Activated T-helper 2 cell treated with anti-CD3 and anti-CD28 coated beads, Interferon-gamma antibody, Interleukin-2, Interleukin-4, amounts not matched to agents 10 μg/mL and 5 μg/mL and 100 μg/mL, durations not matched to agents 14 hours and 24 hours and 36 hours (primary cell): ENCODE results near the gene LIMA1. TPM values are rescaled to one million over a fixed set of nuclear protein-coding genes. Genes with fewer than 3 reads are reported as not detected.
"Not testable (repeated sequence)": the region's sequence is repeated elsewhere in the genome, so short reads cannot be mapped to it uniquely, and the experiment has no call there.

Source experiments
- DNase-seq: peaks from one replicate; pipeline ENCODE4 v3.0.0; 2021; ENCODE audit warnings: low spot score
- H3K27ac Mint-ChIP-seq: one replicate; pipeline ENCODE4 v1.8.0; 2021; ENCODE audit warnings: mixed read lengths
- H3K27me3 Mint-ChIP-seq: one replicate; pipeline ENCODE4 v1.8.0; 2021; ENCODE audit warnings: low read depth, mixed read lengths
- H3K36me3 Mint-ChIP-seq: one replicate; pipeline ENCODE4 v1.8.0; 2021; ENCODE audit warnings: low read depth, mixed read lengths
- H3K4me1 Mint-ChIP-seq: one replicate; pipeline ENCODE4 v1.8.0; 2021; ENCODE audit warnings: low read depth, mixed read lengths
- H3K4me3 Mint-ChIP-seq: one replicate; pipeline ENCODE4 v1.8.0; 2021; ENCODE audit warnings: low read depth, mild to moderate bottlenecking, moderate library complexity, mixed read lengths
- H3K9me3 Mint-ChIP-seq: one replicate; pipeline ENCODE4 v1.8.0; 2021; ENCODE audit warnings: mixed read lengths
- intact Hi-C: fragments of 100-400 bp; cut with micrococcal nuclease; formaldehyde crosslinking; loops from one replicate; pipeline ENCODE4 v1.15.1; 2023
- total RNA-seq: library from RNA; stranded (reverse); gene quantifications from 2 replicates; pipeline ENCODE4 v1.2.3, GENCODE V29; 2022

The LIMA1 gene
- total RNA-seq, 1 donor from 2014 or later = 333 TPM

DNA sequence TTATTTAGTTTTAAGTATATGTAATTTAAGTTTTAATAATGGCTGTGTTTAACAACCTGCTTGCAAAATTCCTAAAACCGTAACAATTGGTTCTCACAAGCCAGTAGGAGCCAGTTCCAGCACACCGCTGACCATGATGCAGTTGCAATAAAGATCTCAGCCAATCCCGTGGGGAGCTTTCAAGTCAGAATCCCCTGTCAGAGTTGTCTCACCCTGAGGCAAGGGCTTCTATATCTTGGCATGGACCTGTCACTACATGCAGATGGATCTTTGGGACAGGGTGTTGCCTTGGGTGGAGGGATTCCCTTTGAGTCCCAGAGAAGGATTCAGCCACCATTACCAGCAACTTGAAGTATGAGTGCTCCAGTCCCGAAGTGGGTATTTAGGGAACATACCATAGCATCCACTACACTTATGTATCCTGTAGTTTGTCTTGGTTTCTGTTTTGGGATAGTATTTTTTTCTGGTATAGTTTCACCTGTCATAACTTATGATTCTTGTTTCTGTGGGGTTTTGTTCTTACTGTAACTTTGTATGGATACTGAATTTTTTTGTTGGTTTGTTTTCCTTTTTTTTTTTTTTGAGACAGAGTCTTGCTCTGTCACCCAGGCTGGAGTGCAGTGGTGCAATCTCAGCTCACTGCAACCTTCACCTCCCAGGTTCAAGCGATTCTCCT, 30.1 kb upstream of the LIMA1 start:
- Mint-ChIP-seq H3K4me1 (peaks cover 2% of the 10 kb centered on the region), H3K27me3 (no peaks in the 10 kb centered on the region), H3K27ac (no peak overlapping the region), H3K4me3 (no peak overlapping the region), H3K9me3 (no peaks in the 10 kb centered on the region), H3K36me3 (no peaks in the 10 kb centered on the region)
- DNase-seq = no peak
- intact Hi-C loops = loop anchor here (10.0 kb wide), 1 partner anchor 179 kb away; no protein-coding TSS in a partner anchor

DNA sequence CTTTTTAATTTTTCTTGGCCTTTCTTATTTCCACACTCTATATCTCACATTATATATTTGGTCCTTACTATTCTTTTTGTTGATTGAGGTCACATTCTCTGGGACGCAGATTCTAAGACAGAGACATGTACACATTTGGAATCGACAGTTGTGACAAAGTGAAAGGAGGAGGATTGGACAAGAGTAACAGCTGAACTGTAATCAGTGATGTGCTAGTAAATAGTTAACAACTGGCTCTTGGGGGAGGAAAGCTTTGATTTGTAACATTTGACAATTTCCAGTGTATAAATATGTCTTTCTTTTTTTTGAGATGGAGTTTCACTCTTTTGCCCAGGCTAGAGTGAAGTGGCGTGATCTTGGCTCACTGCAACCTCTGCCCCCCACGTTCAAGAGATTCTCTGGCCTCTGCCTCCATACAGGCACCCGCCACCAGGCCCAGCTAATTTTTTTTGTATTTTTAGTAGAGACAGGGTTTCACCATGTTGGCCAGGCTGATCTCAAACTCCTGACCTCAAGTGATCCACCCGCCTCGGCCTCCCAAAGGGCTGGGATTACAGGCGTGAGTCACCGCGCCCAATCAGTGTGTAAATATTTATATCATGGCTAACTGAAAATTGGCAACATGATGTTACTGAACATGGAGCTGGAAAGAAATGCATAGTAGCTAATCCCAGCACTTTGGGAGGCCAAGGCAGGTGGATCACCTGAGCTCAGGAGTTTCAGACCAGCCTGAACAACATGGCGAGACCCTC, 28.7 kb upstream of the LIMA1 start:
- DNase-seq, H3K27ac Mint-ChIP-seq, H3K36me3 Mint-ChIP-seq, H3K4me1 Mint-ChIP-seq, H3K27me3 Mint-ChIP-seq, H3K4me3 Mint-ChIP-seq, H3K9me3 Mint-ChIP-seq: not testable (repeated sequence)
- intact Hi-C loops = loop anchor here (10.0 kb wide), 1 partner anchor 177 kb away; no protein-coding TSS in a partner anchor

- no peak overlapping the region for H3K27ac Mint-ChIP-seq
- DNase-seq = no peak
- no peaks in the 10 kb centered on the region for H3K27me3 Mint-ChIP-seq
- no peak overlapping the region for H3K4me3 Mint-ChIP-seq
- intact Hi-C loops = loop anchor here (10.0 kb wide), 1 partner anchor 175 kb away; no protein-coding TSS in a partner anchor
- H3K36me3 Mint-ChIP-seq = no peaks in the 10 kb centered on the region
- no peaks in the 10 kb centered on the region for H3K9me3 Mint-ChIP-seq
- peaks cover 6% of the 10 kb centered on the region for H3K4me1 Mint-ChIP-seq
These were observed 26.6 kb upstream of the LIMA1 start for GRCh38 chr12:50309950-50310349.

GRCh38 chr12:50302686-50303085, 19.4 kb upstream of the LIMA1 start:
- no peaks in the 10 kb centered on the region for H3K27me3 Mint-ChIP-seq
- no peak for DNase-seq
- no peak overlapping the region for H3K4me3 Mint-ChIP-seq
- H3K4me1 Mint-ChIP-seq = peaks cover 7% of the 10 kb centered on the region
- H3K36me3 Mint-ChIP-seq = peaks cover 6% of the 10 kb centered on the region
- intact Hi-C loops = no loop called here
- no peak overlapping the region for H3K27ac Mint-ChIP-seq
- no peaks in the 10 kb centered on the region for H3K9me3 Mint-ChIP-seq

DNA sequence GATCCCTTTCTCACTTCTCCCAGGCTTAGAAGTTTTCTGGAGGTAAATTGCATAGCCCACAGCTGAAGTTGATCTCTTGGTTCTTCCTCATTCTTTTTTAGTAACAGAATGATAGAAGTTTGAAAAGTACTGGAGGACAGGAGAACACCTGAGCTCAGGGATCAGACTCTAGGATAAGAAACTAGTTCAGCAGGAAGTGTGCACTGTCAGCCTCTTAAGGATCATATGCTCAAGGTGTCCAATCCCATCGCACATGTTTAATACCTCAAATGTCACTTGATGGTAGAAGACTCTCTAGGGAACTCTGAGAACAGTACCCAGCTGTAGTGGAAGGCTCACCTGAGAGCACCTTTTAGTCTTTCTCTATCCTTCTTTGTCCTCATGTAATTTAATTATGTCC, 14.7 kb upstream of the LIMA1 start:
- DNase-seq = no peak
- H3K4me3 Mint-ChIP-seq = no peak overlapping the region
- no peaks in the 10 kb centered on the region for H3K9me3 Mint-ChIP-seq
- intact Hi-C loops = no loop called here
- peaks cover 4% of the 10 kb centered on the region for H3K4me1 Mint-ChIP-seq
- H3K27me3 Mint-ChIP-seq = no peaks in the 10 kb centered on the region
- no peak overlapping the region for H3K27ac Mint-ChIP-seq
- peaks cover 8% of the 10 kb centered on the region for H3K36me3 Mint-ChIP-seq

- Mint-ChIP-seq H3K9me3 (no peaks in the 10 kb centered on the region), H3K27ac (no peak overlapping the region), H3K27me3 (no peaks in the 10 kb centered on the region), H3K4me1 (peaks cover 4% of the 10 kb centered on the region), H3K4me3 (no peak overlapping the region), H3K36me3 (peaks cover 13% of the 10 kb centered on the region)
- DNase-seq = no peak
- intact Hi-C loops = no loop called here
These were observed 13.7 kb upstream of the LIMA1 start for GRCh38 chr12:50297027-50297426.

DNA sequence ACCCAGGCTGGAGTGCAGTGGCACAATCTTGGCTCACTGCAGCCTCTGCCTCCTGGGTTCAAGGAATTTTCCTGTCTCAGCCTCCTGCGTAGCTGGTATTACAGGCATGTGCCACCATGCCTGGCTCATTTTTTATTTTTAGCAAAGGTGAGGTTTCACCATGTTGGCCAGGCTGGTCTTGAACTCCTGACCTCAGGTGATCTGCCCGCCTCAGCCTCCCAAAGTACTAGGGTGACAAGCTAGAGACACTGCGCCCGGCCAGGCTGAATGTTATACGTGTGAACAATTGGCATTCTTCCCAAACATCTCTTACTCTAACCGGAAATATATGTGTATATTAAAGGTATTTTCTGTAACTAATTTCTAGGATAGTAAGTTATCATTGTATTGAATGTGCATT, 13.2 kb upstream of the LIMA1 start:
- H3K4me3 Mint-ChIP-seq = no peak overlapping the region
- DNase-seq = no peak
- peaks cover 4% of the 10 kb centered on the region for H3K4me1 Mint-ChIP-seq
- H3K9me3 Mint-ChIP-seq = peaks cover 4% of the 10 kb centered on the region
- H3K36me3 Mint-ChIP-seq = peaks cover 17% of the 10 kb centered on the region
- intact Hi-C loops = no loop called here
- H3K27ac Mint-ChIP-seq = no peak overlapping the region
- H3K27me3 Mint-ChIP-seq = no peaks in the 10 kb centered on the region

DNA sequence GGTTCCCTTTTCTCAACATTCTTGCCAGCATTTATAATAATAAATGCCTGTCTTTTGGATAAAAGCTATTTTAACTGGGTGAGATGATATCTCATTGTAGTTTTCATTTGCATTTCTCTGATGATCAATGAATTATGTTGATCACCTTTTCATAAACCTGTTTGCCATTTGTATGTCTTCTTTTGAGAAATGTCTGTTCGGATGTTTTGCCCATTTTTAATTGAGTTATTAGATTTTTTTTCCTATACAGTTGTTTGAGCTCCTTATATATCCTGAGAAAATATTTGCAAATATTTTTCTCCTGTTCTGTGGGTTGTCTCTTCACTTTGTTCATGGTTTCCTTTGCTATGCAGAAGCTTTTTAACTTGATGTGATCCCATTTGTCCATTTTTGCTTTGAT, 8.1 kb upstream of the LIMA1 start:
- Mint-ChIP-seq H3K4me3 (no peak overlapping the region), H3K9me3 (peaks cover 15% of the 10 kb centered on the region), H3K4me1 (no peaks in the 10 kb centered on the region), H3K36me3 (peaks cover 23% of the 10 kb centered on the region), H3K27ac (no peak overlapping the region), H3K27me3 (no peaks in the 10 kb centered on the region)
- DNase-seq = no peak
- intact Hi-C loops = no loop called here

DNA sequence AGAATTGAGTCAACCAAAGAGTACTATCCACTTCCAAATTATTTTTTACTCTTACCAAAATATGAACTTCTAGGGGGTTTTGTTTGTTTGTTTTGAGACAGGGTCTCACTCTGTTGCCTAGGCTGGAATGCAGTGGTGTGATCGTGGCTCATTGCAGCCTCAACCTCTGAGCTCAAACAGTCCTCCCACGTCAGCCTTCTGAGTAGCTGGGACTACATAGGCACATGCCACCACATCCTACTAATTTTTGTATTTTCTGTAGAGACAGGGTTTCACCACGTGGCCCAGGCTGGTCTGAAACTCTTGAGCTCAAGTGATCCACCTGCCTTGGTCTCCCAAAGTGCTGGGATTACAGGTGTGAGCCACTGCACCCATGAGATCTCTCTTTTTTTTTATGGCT, 7.4 kb upstream of the LIMA1 start:
- H3K4me1 Mint-ChIP-seq, DNase-seq, H3K27ac Mint-ChIP-seq, H3K4me3 Mint-ChIP-seq, intact Hi-C loops, H3K27me3 Mint-ChIP-seq: not testable (repeated sequence)
- Mint-ChIP-seq H3K9me3 (peaks cover 15% of the 10 kb centered on the region), H3K36me3 (peaks cover 23% of the 10 kb centered on the region)

GRCh38 chr12:50287271-50287670, 4.0 kb upstream of the LIMA1 start:
- H3K27me3 Mint-ChIP-seq = no peaks in the 10 kb centered on the region
- H3K27ac Mint-ChIP-seq = no peak overlapping the region
- intact Hi-C loops = no loop called here
- peaks cover 12% of the 10 kb centered on the region for H3K4me1 Mint-ChIP-seq
- peaks cover 15% of the 10 kb centered on the region for H3K9me3 Mint-ChIP-seq
- peaks cover 16% of the 10 kb centered on the region for H3K36me3 Mint-ChIP-seq
- DNase-seq = no peak
- no peak overlapping the region for H3K4me3 Mint-ChIP-seq

GRCh38 chr12:50285253-50285652, 1.9 kb upstream of the LIMA1 start:
- Mint-ChIP-seq H3K36me3 (peaks cover 7% of the 10 kb centered on the region), H3K27me3 (no peaks in the 10 kb centered on the region), H3K9me3 (no peaks in the 10 kb centered on the region), H3K4me1 (peaks cover 25% of the 10 kb centered on the region), H3K4me3 (no peak overlapping the region), H3K27ac (no peak overlapping the region)
- no peak for DNase-seq
- intact Hi-C loops = no loop called here

GRCh38 chr12:50282721-50283228, 545 bp downstream of the LIMA1 start:
- no peaks in the 10 kb centered on the region for H3K9me3 Mint-ChIP-seq
- peaks cover 4% of the 10 kb centered on the region for H3K36me3 Mint-ChIP-seq
- peak overlapping the region; percentile 77 for H3K27ac Mint-ChIP-seq
- H3K4me3 Mint-ChIP-seq = peak overlapping the region; percentile 92
- no peaks in the 10 kb centered on the region for H3K27me3 Mint-ChIP-seq
- intact Hi-C loops = loop anchor here (1.0 kb wide), 1 partner anchor 62 kb away; no protein-coding TSS in a partner anchor
- peaks cover 31% of the 10 kb centered on the region for H3K4me1 Mint-ChIP-seq
- DNase-seq = no peak

DNA sequence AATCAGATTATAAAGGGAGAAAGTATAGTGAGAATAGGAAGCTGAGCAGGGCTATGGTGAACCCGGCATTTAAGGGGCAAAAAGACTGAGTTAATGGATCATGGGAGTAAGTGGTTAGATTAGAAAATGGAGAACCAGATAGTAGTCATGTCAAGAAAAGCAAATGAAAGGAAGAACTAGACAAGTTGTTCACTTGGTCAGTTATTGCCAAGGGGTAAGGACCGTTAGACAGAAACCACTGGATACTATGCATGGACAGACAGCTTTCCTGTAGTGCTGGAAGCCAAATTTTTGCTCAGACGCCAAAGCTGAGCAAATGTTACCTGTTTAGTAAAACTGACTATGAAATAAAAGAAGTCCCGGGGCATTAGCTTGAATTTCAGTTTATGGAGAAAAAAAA, 3.8 kb downstream of the LIMA1 start:
- Mint-ChIP-seq H3K4me3 (no peak overlapping the region), H3K36me3 (peaks cover 21% of the 10 kb centered on the region), H3K9me3 (no peaks in the 10 kb centered on the region), H3K4me1 (peaks cover 50% of the 10 kb centered on the region), H3K27ac (no peak overlapping the region), H3K27me3 (no peaks in the 10 kb centered on the region)
- no peak for DNase-seq
- intact Hi-C loops = no loop called here
